HepG2 (cell line): ENCODE measurements around the gene AP1S3. TPM values are rescaled to one million over a fixed set of nuclear protein-coding genes. Genes with fewer than 3 reads are reported as not detected.
A peak's percentile ranks its signal among the peaks of the same experiment; 100 is the strongest.

Experiments used
- ATAC-seq: fragments of 200-7000 bp; cut with Tn5 transposase; 3 replicates; pipeline ENCODE4 v1.9.1; 2020; ENCODE audit warnings: mild to moderate bottlenecking, moderate library complexity
- BruUV-seq: library from RNA; stranded (reverse); fragments of 400-500 nt; replicated peaks from 2 replicates; lab custom pipeline; 2021; lab: Mats Ljungman, UMichigan
- CTCF ChIA-PET: fragments of 300-600 bp; formaldehyde crosslinking; extraction: SDS; loops from one replicate; lab custom pipeline; 2021; ENCODE audit warnings: low total read pairs, inconsistent platforms, low intra/inter-chr PET ratio; lab: Yijun Ruan, JAX
- POLR2A ChIA-PET: fragments of 350-600 bp; sonication (Branson Sonifier 250); formaldehyde crosslinking; loops from one replicate; lab custom pipeline; 2020; ENCODE audit warnings: antibody characterized with exemption, inconsistent platforms; lab: Yijun Ruan, JAX
- DNase-seq: peaks from one replicate; pipeline ENCODE4 v3.0.0-alpha.2; 2015; ENCODE audit warnings: low spot score
- FAIRE-seq: peaks from 3 replicates; lab custom pipeline; 2011; peaks lifted over from hg19 to GRCh38; lab: Jason Lieb, UNC
- H2AFZ ChIP-seq: one replicate; pipeline ENCODE4 v1.6.1; 2011; ENCODE audit warnings: low read length, inconsistent platforms
- H3K27ac ChIP-seq: fragments of 300-600 bp; 3 replicates; pipeline ENCODE4 v1.8.0; 2011; ENCODE audit warnings: mixed run types, mild to moderate bottlenecking, mixed read lengths, low read length, inconsistent platforms; ENCODE audit not compliant: insufficient read depth; ENCODE audit errors: extremely low read length
- H3K27me3 ChIP-seq, 2 experiments: fragments of 200-600 bp in 1 of 2; 2 replicates in 1 of 2; 3 replicates in 1 of 2; pipeline versions ENCODE4 v1.6.0 to v1.8.0; 2011; ENCODE audit warnings: low read length in 2 of 2, mild to moderate bottlenecking in 2 of 2, moderate library complexity in 2 of 2, inconsistent platforms in 1 of 2; ENCODE audit not compliant: insufficient read depth in 2 of 2, control insufficient read depth in 1 of 2
- H3K36me3 ChIP-seq, 2 experiments: fragments of 200-600 bp in 1 of 2; replicated peaks in 1 of 2; 2 replicates in 1 of 2; 3 replicates in 1 of 2; pipeline versions ENCODE4 v1.5.1 to v1.8.0; 2011; ENCODE audit warnings: low read length in 2 of 2, inconsistent platforms in 1 of 2; ENCODE audit not compliant: insufficient read depth in 2 of 2, control insufficient read depth in 1 of 2
- H3K4me1 ChIP-seq: 2 replicates; pipeline ENCODE4 v1.5.1; 2012; ENCODE audit warnings: low read length, inconsistent platforms; ENCODE audit not compliant: insufficient read depth
- H3K4me2 ChIP-seq: 2 replicates; pipeline ENCODE4 v1.6.0; 2011; ENCODE audit warnings: low read depth, low read length, inconsistent platforms
- H3K4me3 ChIP-seq, 3 experiments: fragments of 200-600 bp in 1 of 3; sonication (generic), shearing (Covaris generic) in 1 of 3; replicated peaks in 1 of 3; 2 replicates each; pipeline ENCODE4 v1.5.1; 2011 to 2016; ENCODE audit warnings: low read length in 3 of 3, inconsistent platforms in 2 of 3, low read depth in 2 of 3, mild to moderate bottlenecking in 2 of 3, control low read depth in 1 of 3, mixed read lengths in 1 of 3; ENCODE audit not compliant: insufficient read depth in 1 of 3
- H3K79me2 ChIP-seq: one replicate; pipeline ENCODE4 v1.6.1; 2011; ENCODE audit warnings: low read length, inconsistent platforms; ENCODE audit not compliant: insufficient read depth
- H3K9ac ChIP-seq: 2 replicates; pipeline ENCODE4 v1.6.0; 2011; ENCODE audit warnings: mild to moderate bottlenecking, low read depth, low read length, inconsistent platforms; ENCODE audit not compliant: insufficient read depth
- H3K9me3 ChIP-seq: 2 replicates; pipeline ENCODE4 v1.5.1; 2012; ENCODE audit warnings: mild to moderate bottlenecking, low read length
- H4K20me1 ChIP-seq: 2 replicates; pipeline ENCODE4 v1.6.0; 2011; ENCODE audit warnings: inconsistent platforms, mild to moderate bottlenecking, low read length, moderate library complexity; ENCODE audit not compliant: insufficient read depth
- CENPX ChIP-seq: sonication (generic); formaldehyde crosslinking; IDR thresholded peaks from 2 replicates; pipeline ENCODE4 v1.9.0; 2021; ENCODE audit warnings: mild to moderate bottlenecking, missing genetic modification reagents, moderate library complexity
- KDM5A ChIP-seq: fragments of 200-600 bp; sonication (generic); IDR thresholded peaks from 2 replicates; pipeline ENCODE4 v1.7.0; 2018; ENCODE audit warnings: antibody characterized with exemption, mild to moderate bottlenecking, low read length, borderline replicate concordance
- KLF12 ChIP-seq: sonication (generic); formaldehyde crosslinking; IDR thresholded peaks from 2 replicates; pipeline ENCODE4 v1.4.0; 2020; ENCODE audit warnings: missing genetic modification reagents, borderline replicate concordance
- PCBP1 ChIP-seq: fragments of 200-400 bp; formaldehyde crosslinking; IDR thresholded peaks from 2 replicates; pipeline ENCODE4 v1.6.1; 2017; ENCODE audit warnings: mild to moderate bottlenecking, low read depth, low read length, borderline replicate concordance
- PHF20 ChIP-seq: sonication (generic); formaldehyde crosslinking; IDR thresholded peaks from 2 replicates; pipeline ENCODE4 v1.5.0; 2020; ENCODE audit warnings: mild to moderate bottlenecking, missing genetic modification reagents
- POLR2G ChIP-seq: fragments of 200-400 bp; formaldehyde crosslinking; IDR thresholded peaks from 2 replicates; pipeline ENCODE4 v1.6.1; 2018; ENCODE audit warnings: mild to moderate bottlenecking, low read depth, low read length, moderate library complexity
- ZMAT3 ChIP-seq: sonication (generic); formaldehyde crosslinking; conservative IDR thresholded peaks from 2 replicates; pipeline ENCODE4 v1.7.0; 2021; ENCODE audit warnings: missing genetic modification reagents
- ZNF891 ChIP-seq: sonication (generic); formaldehyde crosslinking; IDR thresholded peaks from 2 replicates; pipeline ENCODE4 v1.5.0; 2020; ENCODE audit warnings: mild to moderate bottlenecking, missing genetic modification reagents
- WGBS: methylation state at CpG from one replicate; pipeline ENCODE4 v1.1.6; 2017; ENCODE audit warnings: low lambda C conversion rate; 5-methylcytosine and 5-hydroxymethylcytosine counted together
- in situ Hi-C: cut with HindIII; loops from 2 replicates; pipeline ENCODE4 v1.10.0; 2017; ENCODE audit warnings: low pct_unique_long_range_greater_than_20kb; ENCODE audit not compliant: extremely low pct_ligation_motif_present
- intact Hi-C: fragments of 100-400 bp; cut with micrococcal nuclease; formaldehyde crosslinking; loops from one replicate; pipeline ENCODE4 v1.10.0; 2022; ENCODE audit not compliant: unreplicated experiment
- polyA plus RNA-seq, 8 experiments: library from polyadenylated mRNA; depleted of rRNA in 3 of 8; stranded (reverse) in 7 of 8; unstranded in 1 of 8; fragments of >200 nt; fragmentation: Illumina TruSeq in 4 of 8; extraction: Trizol in 4 of 8; gene quantifications; 2 replicates each; pipeline versions ENCODE4 v1.2.1 to v1.2.3, GENCODE V29; 2011 to 2016; ENCODE audit warnings: low read depth in 4 of 8, missing spikeins in 1 of 8, mixed read lengths in 1 of 8; ENCODE audit not compliant: insufficient read depth in 1 of 8
- total RNA-seq, 5 experiments: library from RNA; depleted of rRNA; stranded (reverse); fragments of >200 nt; fragmentation: Illumina TruSeq; extraction: Trizol; gene quantifications; 2 replicates each; pipeline ENCODE4 v1.2.3, GENCODE V29; 2016; ENCODE audit warnings: low read depth in 1 of 5
- TF ChIP-seq, protein P1 (sequence below): sonication (generic); formaldehyde crosslinking; IDR thresholded peaks from 2 replicates; pipeline ENCODE4 v1.5.0; 2020; ENCODE audit warnings: mild to moderate bottlenecking, missing genetic modification reagents
- TF ChIP-seq, protein P2 (sequence below): sonication (generic); formaldehyde crosslinking; IDR thresholded peaks from 2 replicates; pipeline ENCODE4 v1.8.0; 2022; ENCODE audit warnings: mild to moderate bottlenecking, missing genetic modification reagents; ENCODE audit not compliant: insufficient replicate concordance
- TF ChIP-seq, protein P3 (sequence below): sonication (generic); formaldehyde crosslinking; IDR thresholded peaks from 2 replicates; pipeline ENCODE4 v1.8.0; 2022; ENCODE audit warnings: low read depth, missing genetic modification reagents
- TF ChIP-seq, protein P4 (sequence below): sonication (generic); formaldehyde crosslinking; IDR thresholded peaks from 2 replicates; pipeline ENCODE4 v1.4.0; 2020; ENCODE audit warnings: missing genetic modification reagents

The AP1S3 gene
- total and polyA plus RNA-seq, 2 of the 13 experiments (the other 11 are each of a cell fraction or from before 2014, with no cell fraction given) = 3.0 to 16.3 TPM

DNA sequence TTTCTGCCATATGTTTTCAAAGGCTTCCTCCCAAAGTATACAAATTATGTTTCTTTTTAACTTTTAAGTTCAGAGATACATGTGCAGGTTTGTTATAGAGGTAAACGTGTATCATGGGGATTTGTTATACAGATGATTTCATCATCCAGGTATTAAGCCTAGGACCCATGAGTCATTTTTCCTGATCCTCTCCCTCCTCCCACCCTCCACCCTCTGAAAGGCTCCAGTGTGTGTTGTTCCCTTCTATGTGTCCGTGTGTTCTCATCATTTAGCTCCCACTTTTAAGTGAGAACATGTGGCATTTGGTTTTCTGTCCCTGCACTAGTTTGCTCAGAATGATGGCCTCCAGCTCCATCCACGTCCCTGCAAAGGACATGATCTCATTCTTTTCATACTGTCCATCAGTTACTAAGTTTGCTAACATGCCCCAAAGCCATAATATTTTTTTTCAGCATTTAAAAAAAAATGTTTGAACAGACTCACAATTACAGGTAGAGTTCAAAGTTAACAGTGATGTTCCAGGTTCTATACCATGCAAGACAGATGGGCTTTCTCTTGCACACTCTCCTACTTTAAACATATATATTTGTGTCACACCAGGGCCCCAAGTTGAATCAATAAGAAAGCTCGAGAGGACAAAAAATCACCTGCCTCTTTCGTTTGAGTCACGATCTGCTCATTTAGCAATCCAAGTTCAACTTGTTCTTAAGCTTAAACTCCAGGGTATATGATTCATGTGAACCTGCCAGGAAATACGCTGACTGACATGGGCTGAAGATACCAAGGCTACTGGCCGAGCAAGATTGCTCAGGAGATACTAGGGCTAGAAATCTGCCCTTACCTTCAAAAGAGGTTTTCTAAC, 77.6 kb downstream of the AP1S3 start:
- no peak overlapping the region for H2AFZ ChIP-seq
- FAIRE-seq = peak; percentile 53
- no peak for TF ChIP-seq CENPX (CRISPR knock-in tag)
- TF ChIP-seq, protein P1, sequence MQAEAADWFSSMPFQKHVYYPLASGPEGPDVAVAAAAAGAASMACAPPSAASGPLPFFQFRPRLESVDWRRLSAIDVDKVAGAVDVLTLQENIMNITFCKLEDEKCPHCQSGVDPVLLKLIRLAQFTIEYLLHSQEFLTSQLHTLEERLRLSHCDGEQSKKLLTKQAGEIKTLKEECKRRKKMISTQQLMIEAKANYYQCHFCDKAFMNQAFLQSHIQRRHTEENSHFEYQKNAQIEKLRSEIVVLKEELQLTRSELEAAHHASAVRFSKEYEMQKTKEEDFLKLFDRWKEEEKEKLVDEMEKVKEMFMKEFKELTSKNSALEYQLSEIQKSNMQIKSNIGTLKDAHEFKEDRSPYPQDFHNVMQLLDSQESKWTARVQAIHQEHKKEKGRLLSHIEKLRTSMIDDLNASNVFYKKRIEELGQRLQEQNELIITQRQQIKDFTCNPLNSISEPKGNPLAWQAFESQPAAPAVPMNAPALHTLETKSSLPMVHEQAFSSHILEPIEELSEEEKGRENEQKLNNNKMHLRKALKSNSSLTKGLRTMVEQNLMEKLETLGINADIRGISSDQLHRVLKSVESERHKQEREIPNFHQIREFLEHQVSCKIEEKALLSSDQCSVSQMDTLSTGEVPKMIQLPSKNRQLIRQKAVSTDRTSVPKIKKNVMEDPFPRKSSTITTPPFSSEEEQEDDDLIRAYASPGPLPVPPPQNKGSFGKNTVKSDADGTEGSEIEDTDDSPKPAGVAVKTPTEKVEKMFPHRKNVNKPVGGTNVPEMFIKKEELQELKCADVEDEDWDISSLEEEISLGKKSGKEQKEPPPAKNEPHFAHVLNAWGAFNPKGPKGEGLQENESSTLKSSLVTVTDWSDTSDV (CRISPR knock-in tag) = no peak
- TF ChIP-seq, protein P2, sequence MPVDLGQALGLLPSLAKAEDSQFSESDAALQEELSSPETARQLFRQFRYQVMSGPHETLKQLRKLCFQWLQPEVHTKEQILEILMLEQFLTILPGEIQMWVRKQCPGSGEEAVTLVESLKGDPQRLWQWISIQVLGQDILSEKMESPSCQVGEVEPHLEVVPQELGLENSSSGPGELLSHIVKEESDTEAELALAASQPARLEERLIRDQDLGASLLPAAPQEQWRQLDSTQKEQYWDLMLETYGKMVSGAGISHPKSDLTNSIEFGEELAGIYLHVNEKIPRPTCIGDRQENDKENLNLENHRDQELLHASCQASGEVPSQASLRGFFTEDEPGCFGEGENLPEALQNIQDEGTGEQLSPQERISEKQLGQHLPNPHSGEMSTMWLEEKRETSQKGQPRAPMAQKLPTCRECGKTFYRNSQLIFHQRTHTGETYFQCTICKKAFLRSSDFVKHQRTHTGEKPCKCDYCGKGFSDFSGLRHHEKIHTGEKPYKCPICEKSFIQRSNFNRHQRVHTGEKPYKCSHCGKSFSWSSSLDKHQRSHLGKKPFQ = peak; percentile 39
- TF ChIP-seq PHF20 (CRISPR knock-in tag) = no peak
- TF ChIP-seq KLF12 = no peak
- no peak for TF ChIP-seq KDM5A
- TF ChIP-seq ZNF891 (CRISPR knock-in tag) = no peak
- TF ChIP-seq PCBP1 = no peak
- TF ChIP-seq, protein P3, sequence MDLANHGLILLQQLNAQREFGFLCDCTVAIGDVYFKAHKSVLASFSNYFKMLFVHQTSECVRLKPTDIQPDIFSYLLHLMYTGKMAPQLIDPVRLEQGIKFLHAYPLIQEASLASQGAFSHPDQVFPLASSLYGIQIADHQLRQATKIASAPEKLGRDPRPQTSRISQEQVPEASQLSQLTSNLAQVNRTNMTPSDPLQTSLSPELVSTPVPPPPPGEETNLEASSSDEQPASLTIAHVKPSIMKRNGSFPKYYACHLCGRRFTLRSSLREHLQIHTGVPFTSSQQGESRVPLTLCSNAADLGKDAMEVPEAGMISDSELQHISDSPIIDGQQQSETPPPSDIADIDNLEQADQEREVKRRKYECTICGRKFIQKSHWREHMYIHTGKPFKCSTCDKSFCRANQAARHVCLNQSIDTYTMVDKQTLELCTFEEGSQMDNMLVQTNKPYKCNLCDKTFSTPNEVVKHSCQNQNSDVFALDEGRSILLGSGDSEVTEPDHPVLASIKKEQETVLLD = 0 out of 2 replicates have a peak, but pooled peaks have one; percentile 22
- peak; percentile 31; the same call in 1 of the 2 replicates for TF ChIP-seq POLR2G
- TF ChIP-seq, protein P4, sequence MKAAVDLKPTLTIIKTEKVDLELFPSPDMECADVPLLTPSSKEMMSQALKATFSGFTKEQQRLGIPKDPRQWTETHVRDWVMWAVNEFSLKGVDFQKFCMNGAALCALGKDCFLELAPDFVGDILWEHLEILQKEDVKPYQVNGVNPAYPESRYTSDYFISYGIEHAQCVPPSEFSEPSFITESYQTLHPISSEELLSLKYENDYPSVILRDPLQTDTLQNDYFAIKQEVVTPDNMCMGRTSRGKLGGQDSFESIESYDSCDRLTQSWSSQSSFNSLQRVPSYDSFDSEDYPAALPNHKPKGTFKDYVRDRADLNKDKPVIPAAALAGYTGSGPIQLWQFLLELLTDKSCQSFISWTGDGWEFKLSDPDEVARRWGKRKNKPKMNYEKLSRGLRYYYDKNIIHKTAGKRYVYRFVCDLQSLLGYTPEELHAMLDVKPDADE (CRISPR knock-in tag) = no peak
- TF ChIP-seq ZMAT3 (CRISPR knock-in tag) = no peak

More for the DNA sequence above, 77.6 kb downstream of the AP1S3 start:
- ChIA-PET POLR2A (interaction anchor here (0.6 to 1.6 kb wide), 6 partner anchors 17 to 101 kb away, joined by 3 to 5 read pairs (median 3); no protein-coding TSS in a partner anchor), CTCF (no interaction called here)
- peak overlapping the region; percentile 47 for H3K4me2 ChIP-seq
- WGBS = 15% methylated on average over 8 of the region's 8 CpGs
- no peaks in the 10 kb centered on the region for H3K36me3 ChIP-seq
- intact Hi-C loops = loop anchor here (1.0 to 2.0 kb wide), 2 partner anchors 32 to 67 kb away; no protein-coding TSS in a partner anchor
- no peaks in the 10 kb centered on the region for H3K27me3 ChIP-seq
- TSS peak; percentile 92 for BruUV-seq
- in situ Hi-C loops = no loop called here
- H3K79me2 ChIP-seq = no peaks in the 10 kb centered on the region
- H3K4me1 ChIP-seq = peaks cover 41% of the 10 kb centered on the region
- peak overlapping the region; percentile 22 for H3K27ac ChIP-seq
- DNase-seq = peak; percentile 81
- H3K4me3 ChIP-seq = peak overlapping the region in 1 of 3 experiments; percentile 1; a peak in 1 of 6 replicates
- H3K9me3 ChIP-seq = no peaks in the 10 kb centered on the region
- H4K20me1 ChIP-seq = no peaks in the 10 kb centered on the region
- ATAC-seq = peak; percentile 67
- no peak overlapping the region for H3K9ac ChIP-seq
